Mucosa of descending colon (tissue), 3 donors: ENCODE measurements around the gene MTCL1. TPM values are rescaled to one million over a fixed set of nuclear protein-coding genes. Genes with fewer than 3 reads are reported as not detected.

Source experiments
- ATAC-seq: fragments of 200-7000 bp; cut with Tn5 transposase; one replicate; pipeline ENCODE4 v1.9.1; 2020; ENCODE audit warnings: mild to moderate bottlenecking, moderate library complexity
- DNase-seq, 3 donors: peaks; one replicate each; pipeline ENCODE4 v3.0.0-alpha.2; 2020
- H3K36me3 ChIP-seq: fragments of 200-600 bp; one replicate; pipeline ENCODE4 v1.8.0; 2021; ENCODE audit warnings: low read depth, mild to moderate bottlenecking
- H3K4me1 ChIP-seq: fragments of 200-600 bp; one replicate; pipeline ENCODE4 v1.8.0; 2021; ENCODE audit warnings: low read depth, mild to moderate bottlenecking
- H3K4me3 ChIP-seq: fragments of 200-600 bp; one replicate; pipeline ENCODE4 v1.8.0; 2021; ENCODE audit warnings: mild to moderate bottlenecking
- H3K9me3 ChIP-seq: fragments of 200-600 bp; one replicate; pipeline ENCODE4 v1.8.0; 2021; ENCODE audit warnings: mild to moderate bottlenecking
- intact Hi-C, 2 donors: fragments of 100-400 bp; cut with DNase I in 1 of 2; cut with micrococcal nuclease in 1 of 2; formaldehyde crosslinking; loops; one replicate each; pipeline versions ENCODE4 v1.11.0 to v1.11.1; 2022; cut with DNase I, micrococcal nuclease
- total RNA-seq, 3 donors: library from RNA; stranded (reverse); fragmentation: NEBNext Ultra II Directional in 2 of 3; extraction: Animal tissue kit (Norgen Biotek cat#: 25700) in 2 of 3; gene quantifications; one replicate each; pipeline versions ENCODE4 v1.2.1 to v1.2.4, GENCODE V29; 2021 to 2023
- TF ChIP-seq, protein P1 (sequence below): fragments of 200-600 bp; IDR thresholded peaks from one replicate; pipeline ENCODE4 v1.8.0; 2022; ENCODE audit warnings: antibody characterized with exemption, mild to moderate bottlenecking
- donor health status: DM: no; HTN: no; CAD: no; lungs with moderate emphysema.
- donor health status: DM: no; HTN: no; CAD: no.
- donor health status: DM: no; HTN: yes; CAD: no.

MTCL1 gene
- total RNA-seq, 3 donors from 2014 or later, result 4.1 to 141 (median 15.4) TPM

DNA sequence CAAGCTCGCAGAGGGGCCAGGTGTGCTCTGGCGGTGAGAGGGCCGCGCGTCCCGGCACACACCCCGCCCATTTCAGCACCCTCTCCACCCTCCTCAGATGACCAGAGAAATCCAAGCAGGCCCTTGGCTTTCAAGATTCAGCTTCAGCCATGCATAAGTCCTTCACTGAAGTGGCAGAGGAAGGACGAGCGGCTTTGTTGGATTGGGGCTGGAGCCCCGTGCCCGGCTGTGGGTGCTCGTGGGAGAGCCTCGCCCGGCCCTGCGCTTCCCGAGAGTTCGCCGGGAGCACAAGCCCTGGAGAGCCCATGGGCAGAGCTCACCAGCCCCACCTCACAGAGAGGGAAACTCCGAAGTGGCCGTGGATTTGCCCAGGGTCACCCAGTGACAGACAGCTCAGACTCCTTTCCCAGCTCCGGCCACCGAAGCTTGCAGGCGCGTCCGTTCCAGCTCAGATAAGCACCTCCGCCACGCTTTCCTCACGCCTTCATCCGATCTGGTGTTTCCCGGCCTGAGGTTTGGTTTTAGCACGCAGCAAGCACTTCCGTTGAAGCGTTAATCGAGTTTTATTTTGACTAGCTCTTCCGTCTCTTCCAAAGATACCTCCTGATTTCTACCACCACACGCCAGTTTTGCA is 45.6 kb upstream of the MTCL1 start:
- TF ChIP-seq, protein P1, sequence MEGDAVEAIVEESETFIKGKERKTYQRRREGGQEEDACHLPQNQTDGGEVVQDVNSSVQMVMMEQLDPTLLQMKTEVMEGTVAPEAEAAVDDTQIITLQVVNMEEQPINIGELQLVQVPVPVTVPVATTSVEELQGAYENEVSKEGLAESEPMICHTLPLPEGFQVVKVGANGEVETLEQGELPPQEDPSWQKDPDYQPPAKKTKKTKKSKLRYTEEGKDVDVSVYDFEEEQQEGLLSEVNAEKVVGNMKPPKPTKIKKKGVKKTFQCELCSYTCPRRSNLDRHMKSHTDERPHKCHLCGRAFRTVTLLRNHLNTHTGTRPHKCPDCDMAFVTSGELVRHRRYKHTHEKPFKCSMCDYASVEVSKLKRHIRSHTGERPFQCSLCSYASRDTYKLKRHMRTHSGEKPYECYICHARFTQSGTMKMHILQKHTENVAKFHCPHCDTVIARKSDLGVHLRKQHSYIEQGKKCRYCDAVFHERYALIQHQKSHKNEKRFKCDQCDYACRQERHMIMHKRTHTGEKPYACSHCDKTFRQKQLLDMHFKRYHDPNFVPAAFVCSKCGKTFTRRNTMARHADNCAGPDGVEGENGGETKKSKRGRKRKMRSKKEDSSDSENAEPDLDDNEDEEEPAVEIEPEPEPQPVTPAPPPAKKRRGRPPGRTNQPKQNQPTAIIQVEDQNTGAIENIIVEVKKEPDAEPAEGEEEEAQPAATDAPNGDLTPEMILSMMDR, result no peak
- ATAC-seq (no peak), DNase-seq (no peak)
- Histone ChIP-seq H3K4me3 (no peak overlapping the region), H3K36me3 (no peaks in the 10 kb centered on the region), H3K4me1 (no peaks in the 10 kb centered on the region), H3K9me3 (no peaks in the 10 kb centered on the region)
- intact Hi-C loops, result loop anchor here (10.0 kb wide), 2 partner anchors 325 to 335 kb away; no protein-coding TSS in a partner anchor

DNA sequence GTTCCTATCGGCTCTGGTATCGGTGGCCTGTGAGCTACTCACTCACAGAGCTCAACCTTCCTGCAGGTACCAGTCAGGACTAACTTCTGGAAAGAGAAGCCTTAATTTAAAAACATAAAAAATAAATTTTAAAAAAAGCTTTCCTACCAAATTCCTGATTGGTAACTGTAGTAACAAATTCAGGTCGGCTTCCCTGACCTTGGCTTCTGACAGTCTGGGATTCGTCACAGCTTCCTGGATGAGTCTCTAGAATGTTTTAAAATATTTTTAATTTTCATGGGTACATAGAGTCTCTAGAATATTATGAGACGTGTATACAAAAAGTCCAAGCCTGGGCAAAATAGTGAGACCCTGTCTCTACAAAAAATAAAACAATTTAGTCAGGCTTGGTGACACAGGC is 45.0 kb upstream of the MTCL1 start:
- intact Hi-C loops, result no loop called here
- no peaks in the 10 kb centered on the region for H3K9me3 ChIP-seq
- no peaks in the 10 kb centered on the region for H3K4me1 ChIP-seq
- H3K36me3 ChIP-seq, result no peaks in the 10 kb centered on the region
- no peak overlapping the region for H3K4me3 ChIP-seq
- TF ChIP-seq, protein P1, result no peak
- DNase-seq (no peak), ATAC-seq (no peak)

DNA sequence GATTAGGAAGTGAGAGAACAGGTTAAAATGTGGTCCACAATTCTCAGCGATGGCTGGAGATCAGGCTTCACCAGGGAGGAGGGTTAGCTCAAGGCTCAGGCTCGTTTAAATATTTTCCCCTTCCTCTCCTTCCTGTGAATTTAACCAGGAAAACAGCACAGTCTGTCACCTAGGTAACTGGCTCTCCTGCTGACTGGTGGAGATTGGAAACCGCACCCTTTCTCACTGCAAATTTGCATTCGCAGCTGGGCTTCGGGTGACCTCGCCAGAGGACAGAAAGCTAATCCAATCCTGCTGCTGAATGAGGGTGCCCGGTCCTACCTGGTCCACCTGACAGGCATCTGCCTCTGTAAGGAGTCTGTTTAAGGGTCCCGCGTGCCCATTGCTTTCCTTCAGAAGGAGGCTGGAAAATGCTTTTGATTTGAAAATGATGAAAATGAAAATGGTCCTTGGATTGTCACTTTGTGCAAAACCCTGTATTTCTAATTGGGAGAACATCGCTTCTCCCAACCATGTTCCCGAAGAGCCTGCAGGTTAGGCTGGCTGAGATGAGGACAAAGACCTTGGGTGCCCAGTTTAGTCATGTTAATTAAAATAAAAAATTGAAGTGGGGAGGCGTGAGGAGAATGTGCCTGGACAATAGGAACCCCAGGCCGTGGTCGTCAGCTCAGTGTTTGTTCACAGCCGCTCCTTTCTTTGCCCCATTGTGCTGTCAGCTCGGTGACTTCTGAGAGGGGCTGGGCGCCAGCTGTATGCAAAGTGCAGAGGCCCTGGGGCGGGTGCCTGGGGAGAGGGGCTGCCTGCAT is 43.4 kb upstream of the MTCL1 start:
- Histone ChIP-seq H3K4me1 (no peaks in the 10 kb centered on the region), H3K36me3 (no peaks in the 10 kb centered on the region), H3K9me3 (no peaks in the 10 kb centered on the region), H3K4me3 (no peak overlapping the region)
- peak in 1 of 3 donors; percentile 20 for DNase-seq
- ATAC-seq, result peak; percentile 82
- TF ChIP-seq, protein P1, result no peak
- intact Hi-C loops, result no loop called here

DNA sequence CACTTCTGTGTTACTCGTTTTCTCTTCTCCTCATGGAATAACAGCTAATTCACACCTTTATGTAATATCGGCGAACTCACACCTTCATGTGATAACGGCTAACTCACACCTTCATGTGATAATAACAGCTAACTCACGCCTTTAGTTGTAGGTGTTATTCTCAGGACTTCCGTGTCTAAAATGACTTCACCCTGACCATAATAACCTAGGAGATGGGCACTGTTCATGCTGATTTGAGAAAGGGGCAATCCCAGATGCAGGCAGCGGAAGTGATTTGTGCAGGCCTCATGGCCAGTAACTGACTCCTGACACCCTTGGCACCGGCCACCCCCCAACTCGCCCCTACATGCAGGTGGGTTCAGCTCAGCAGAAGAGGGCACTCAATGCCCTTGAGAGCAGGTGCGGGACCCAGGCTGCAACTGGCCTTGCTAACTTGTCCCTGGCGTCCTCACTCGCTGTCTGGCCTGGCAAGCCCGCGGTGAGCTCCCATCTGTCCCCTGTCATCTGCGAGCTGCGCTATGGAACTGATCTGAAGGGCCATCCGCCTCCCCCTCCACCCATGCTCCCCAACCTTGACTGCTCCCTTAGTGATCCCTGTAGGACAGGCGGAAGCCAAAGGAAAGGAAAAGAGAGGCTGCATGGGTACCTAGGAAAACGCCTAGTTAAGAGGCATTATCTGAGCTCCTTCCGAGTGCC is 42.6 kb upstream of the MTCL1 start:
- ATAC-seq (peak; percentile 30), DNase-seq (no peak)
- no peaks in the 10 kb centered on the region for H3K36me3 ChIP-seq
- H3K9me3 ChIP-seq, result no peaks in the 10 kb centered on the region
- intact Hi-C loops, result no loop called here
- no peaks in the 10 kb centered on the region for H3K4me1 ChIP-seq
- TF ChIP-seq, protein P1, result no peak
- H3K4me3 ChIP-seq, result no peak overlapping the region

DNA sequence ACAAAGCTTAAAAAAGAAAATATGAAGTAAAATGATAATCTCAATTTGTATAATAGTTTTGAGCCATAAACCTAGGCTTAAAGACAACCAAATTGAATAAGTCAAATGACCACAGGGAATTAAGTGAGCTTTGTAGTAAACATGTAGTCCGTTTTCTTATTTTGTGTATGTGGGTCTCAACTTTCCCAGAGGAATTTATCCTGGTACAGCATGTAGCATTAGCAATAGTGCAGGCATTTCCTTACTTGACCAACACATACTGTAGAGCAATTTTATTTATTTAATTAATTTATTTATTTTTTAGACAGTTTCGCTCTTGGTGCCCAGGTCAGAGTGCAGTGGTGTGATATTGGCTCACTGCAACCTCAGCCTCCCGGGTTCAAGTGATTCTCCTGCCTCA is 37.5 kb upstream of the MTCL1 start:
- intact Hi-C loops, result no loop called here
- DNase-seq, result no peak
- Histone ChIP-seq H3K4me1 (no peaks in the 10 kb centered on the region), H3K4me3 (no peak overlapping the region), H3K36me3 (no peaks in the 10 kb centered on the region), H3K9me3 (no peaks in the 10 kb centered on the region)
- ATAC-seq, result no peak
- TF ChIP-seq, protein P1, result no peak
